ENCODE data around the gene PSMB4.

DNA sequence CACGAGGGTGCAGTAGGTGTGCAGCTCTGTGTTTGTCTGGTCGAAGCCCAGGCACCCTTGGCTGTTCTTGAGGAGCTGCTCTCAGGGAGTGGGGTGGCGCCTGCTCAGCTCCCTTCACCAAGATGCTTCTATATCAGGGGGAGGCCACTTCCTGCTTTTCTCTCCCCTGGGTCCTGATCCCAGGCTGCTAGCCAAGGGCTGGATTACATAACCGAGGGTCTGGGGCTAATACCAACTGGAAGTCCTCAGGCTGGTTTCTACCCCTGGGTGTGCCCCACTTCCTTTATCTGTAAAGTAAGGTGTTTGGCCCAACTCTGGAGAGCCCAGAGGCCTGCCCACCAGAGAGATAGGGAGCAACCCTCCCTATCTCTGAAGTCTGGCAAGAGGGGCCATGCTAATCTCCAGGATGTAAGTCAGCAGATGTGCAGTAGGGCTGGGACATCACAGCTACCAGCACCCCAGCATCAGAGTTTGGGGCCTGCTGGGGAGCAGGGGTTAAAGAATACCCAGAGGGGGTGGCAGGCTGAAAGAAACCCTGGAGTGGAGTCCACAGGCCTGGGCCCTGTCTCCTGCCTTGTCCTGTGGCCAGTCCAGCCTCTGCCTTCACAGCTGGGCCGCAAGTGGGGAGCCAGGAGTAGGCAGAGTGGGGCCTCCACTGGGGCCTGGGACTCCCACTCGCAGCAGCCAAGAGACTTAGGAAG lies 29.0 kb upstream of the PSMB4 start:
- TF ChIP-seq EZH2phosphoT487 (conservative IDR thresholded peaks at IDR 0.05; ENCODE audit: low read length) = no peak
- TF ChIP-seq, protein P1, sequence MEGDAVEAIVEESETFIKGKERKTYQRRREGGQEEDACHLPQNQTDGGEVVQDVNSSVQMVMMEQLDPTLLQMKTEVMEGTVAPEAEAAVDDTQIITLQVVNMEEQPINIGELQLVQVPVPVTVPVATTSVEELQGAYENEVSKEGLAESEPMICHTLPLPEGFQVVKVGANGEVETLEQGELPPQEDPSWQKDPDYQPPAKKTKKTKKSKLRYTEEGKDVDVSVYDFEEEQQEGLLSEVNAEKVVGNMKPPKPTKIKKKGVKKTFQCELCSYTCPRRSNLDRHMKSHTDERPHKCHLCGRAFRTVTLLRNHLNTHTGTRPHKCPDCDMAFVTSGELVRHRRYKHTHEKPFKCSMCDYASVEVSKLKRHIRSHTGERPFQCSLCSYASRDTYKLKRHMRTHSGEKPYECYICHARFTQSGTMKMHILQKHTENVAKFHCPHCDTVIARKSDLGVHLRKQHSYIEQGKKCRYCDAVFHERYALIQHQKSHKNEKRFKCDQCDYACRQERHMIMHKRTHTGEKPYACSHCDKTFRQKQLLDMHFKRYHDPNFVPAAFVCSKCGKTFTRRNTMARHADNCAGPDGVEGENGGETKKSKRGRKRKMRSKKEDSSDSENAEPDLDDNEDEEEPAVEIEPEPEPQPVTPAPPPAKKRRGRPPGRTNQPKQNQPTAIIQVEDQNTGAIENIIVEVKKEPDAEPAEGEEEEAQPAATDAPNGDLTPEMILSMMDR (IDR thresholded peaks at IDR 0.05; ENCODE audit: insufficient read depth, low read length, poor library complexity, severe bottlenecking) = no peak

All from SU-DHL-6 (cell line).